ENCODE data around the gene PTPRF.

DNA sequence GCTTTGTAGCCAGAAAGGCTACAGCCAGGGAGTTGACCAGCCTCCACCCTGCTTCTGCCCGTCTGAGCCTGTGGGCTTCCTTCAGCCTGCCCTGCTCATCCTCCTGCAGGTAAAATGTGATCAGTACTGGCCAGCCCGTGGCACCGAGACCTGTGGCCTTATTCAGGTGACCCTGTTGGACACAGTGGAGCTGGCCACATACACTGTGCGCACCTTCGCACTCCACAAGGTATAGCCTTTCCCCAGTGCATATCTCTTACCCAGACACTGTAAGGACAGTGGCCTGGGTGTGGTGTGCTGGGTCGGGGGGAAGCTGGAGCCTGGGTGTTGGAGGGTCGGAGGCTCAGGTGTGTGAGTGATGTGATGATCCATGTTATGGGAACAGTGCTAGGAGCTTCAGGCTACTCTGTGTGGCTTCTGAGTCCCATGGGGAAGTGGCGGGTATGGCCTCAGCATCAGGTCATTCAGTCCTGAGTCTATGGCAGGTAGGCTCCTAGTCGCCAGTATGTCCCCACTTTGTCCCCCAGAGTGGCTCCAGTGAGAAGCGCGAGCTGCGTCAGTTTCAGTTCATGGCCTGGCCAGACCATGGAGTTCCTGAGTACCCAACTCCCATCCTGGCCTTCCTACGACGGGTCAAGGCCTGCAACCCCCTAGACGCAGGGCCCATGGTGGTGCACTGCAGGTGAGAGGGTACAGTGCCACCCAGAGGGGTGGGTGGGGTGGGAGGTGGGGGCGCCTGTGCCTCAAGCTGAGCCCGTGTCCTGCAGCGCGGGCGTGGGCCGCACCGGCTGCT lies 88.0 kb downstream of the PTPRF start:
- TF ChIP-seq CTCF (IDR thresholded peaks at IDR 0.05) (no peak), POLR2AphosphoS5 (IDR thresholded peaks at IDR 0.05) (no peak)
